BJ (cell line): ENCODE measurements around the gene FAM83C. TPM values are rescaled to one million over a fixed set of nuclear protein-coding genes. Genes with fewer than 3 reads are reported as not detected.
A peak's percentile ranks its signal among the peaks of the same experiment; 100 is the strongest.

Experiments
- CTCF ChIA-PET: fragments of 350-600 bp; formaldehyde crosslinking; extraction: SDS; loops from one replicate; lab custom pipeline; 2021; ENCODE audit warnings: antibody characterized with exemption, inconsistent platforms; lab: Yijun Ruan, JAX
- POLR2A ChIA-PET: fragments of 300-600 bp; sonication (Branson Sonifier 250); formaldehyde crosslinking; extraction: SDS; loops from one replicate; lab custom pipeline; 2021; ENCODE audit warnings: antibody characterized with exemption; lab: Charles Lee
- DNase-seq: peaks from one replicate; pipeline ENCODE4 v3.0.0-alpha.2; 2011; ENCODE audit warnings: low read depth
- H3K27me3 ChIP-seq: 2 replicates; pipeline ENCODE4 v1.6.0; 2011; ENCODE audit warnings: low read length; ENCODE audit not compliant: control insufficient read depth, insufficient read depth
- H3K36me3 ChIP-seq: 2 replicates; pipeline ENCODE4 v1.5.1; 2011; ENCODE audit warnings: low read length; ENCODE audit not compliant: control insufficient read depth, insufficient read depth
- H3K4me3 ChIP-seq: 2 replicates; pipeline ENCODE4 v1.5.1; 2011; ENCODE audit warnings: low read depth, mild to moderate bottlenecking, control low read depth, low read length
- CTCF ChIP-seq: IDR thresholded peaks from 2 replicates; pipeline ENCODE4 v1.5.1; 2011; ENCODE audit warnings: low read depth, mild to moderate bottlenecking, control low read depth, inconsistent platforms, low read length, moderate library complexity; ENCODE audit not compliant: insufficient read depth
- polyA plus RNA-seq: library from polyadenylated mRNA; depleted of rRNA; stranded (reverse); fragments of >200 nt; gene quantifications from 2 replicates; pipeline ENCODE4 v1.2.3, GENCODE V29; 2011

Gene FAM83C
- polyA plus RNA-seq, 1 experiment, result not detected

GRCh38 chr20:35279040-35279439, 13.2 kb downstream of the FAM83C start:
- DNase-seq, result no peak
- POLR2A ChIA-PET, result no interaction called here
- CTCF ChIA-PET, result interaction anchor here (2.4 to 2.9 kb wide), 2 partner anchors 10 to 25 kb away, joined by 8 to 12 read pairs; no protein-coding TSS in a partner anchor
- Histone ChIP-seq H3K36me3 (peaks cover 24% of the 10 kb centered on the region), H3K4me3 (no peak overlapping the region), H3K27me3 (no peaks in the 10 kb centered on the region)
- TF ChIP-seq CTCF, result no peak

GRCh38 chr20:35277531-35278395, 14.5 kb downstream of the FAM83C start, which contains the start of gene MMP24OS:
TSS of gene MMP24OS (minus strand) at chr20:35278122. CDS start at chr20:35277929, 193 bp downstream.
- peak; percentile 50 for DNase-seq
- ChIA-PET POLR2A (interaction anchor here (0.6 kb wide), 1 partner anchor 306 kb away, joined by 5 read pairs; no protein-coding TSS in a partner anchor), CTCF (interaction anchor here (0.9 to 2.9 kb wide), 7 partner anchors 8 to 309 kb away, joined by 3 to 12 read pairs (median 3); no protein-coding TSS in a partner anchor)
- TF ChIP-seq CTCF, result peak; percentile 64
- H3K36me3 ChIP-seq, result peaks cover 24% of the 10 kb centered on the region
- no peaks in the 10 kb centered on the region for H3K27me3 ChIP-seq
- peak within 1 kb of the TSS; percentile 69 for H3K4me3 ChIP-seq

GRCh38 chr20:35277127-35277526, 15.1 kb downstream of the FAM83C start:
- TF ChIP-seq CTCF, result no peak
- peaks cover 24% of the 10 kb centered on the region for H3K36me3 ChIP-seq
- ChIA-PET POLR2A (interaction anchor here (0.6 kb wide), 2 partner anchors 118 to 307 kb away, joined by 5 to 15 read pairs; no protein-coding TSS in a partner anchor), CTCF (interaction anchor here (0.9 to 2.3 kb wide), 5 partner anchors 26 to 309 kb away, joined by 3 to 7 read pairs (median 4); no protein-coding TSS in a partner anchor)
- DNase-seq, result no peak
- no peaks in the 10 kb centered on the region for H3K27me3 ChIP-seq
- peak overlapping the region; percentile 69 for H3K4me3 ChIP-seq

GRCh38 chr20:35276408-35276807, 15.8 kb downstream of the FAM83C start:
- POLR2A ChIA-PET, result no interaction called here
- H3K4me3 ChIP-seq, result peak overlapping the region; percentile 69
- CTCF ChIA-PET, result interaction anchor here (0.9 to 3.2 kb wide), 5 partner anchors 28 to 308 kb away, joined by 3 to 8 read pairs (median 4); no protein-coding TSS in a partner anchor
- no peak for TF ChIP-seq CTCF
- no peak for DNase-seq
- H3K36me3 ChIP-seq, result peaks cover 25% of the 10 kb centered on the region
- H3K27me3 ChIP-seq, result no peaks in the 10 kb centered on the region

- Histone ChIP-seq H3K27me3 (no peaks in the 10 kb centered on the region), H3K4me3 (no peak overlapping the region), H3K36me3 (peaks cover 29% of the 10 kb centered on the region)
- DNase-seq, result no peak
- no peak for TF ChIP-seq CTCF
- POLR2A ChIA-PET, result no interaction called here
- CTCF ChIA-PET, result interaction anchor here (0.7 to 3.2 kb wide), 6 partner anchors 12 to 179 kb away, joined by 3 to 8 read pairs (median 5); no protein-coding TSS in a partner anchor
Measured at GRCh38 chr20:35275741-35276251, 16.4 kb downstream of the FAM83C start.
